HepG2 (cell line): ENCODE measurements around the gene RIMS3.

ENCODE experiments used
- CTCF ChIP-seq: sonication (generic); formaldehyde crosslinking; IDR thresholded peaks from 2 replicates; pipeline ENCODE4 v1.5.0; 2020; ENCODE audit warnings: mild to moderate bottlenecking, missing genetic modification reagents, moderate library complexity
- KDM5A ChIP-seq: fragments of 200-600 bp; sonication (generic); IDR thresholded peaks from 2 replicates; pipeline ENCODE4 v1.7.0; 2018; ENCODE audit warnings: antibody characterized with exemption, mild to moderate bottlenecking, low read length, borderline replicate concordance
- LRRFIP1 ChIP-seq: sonication (generic); formaldehyde crosslinking; conservative IDR thresholded peaks from 2 replicates; pipeline ENCODE4 v1.4.0; 2020; ENCODE audit warnings: missing genetic modification reagents
- USF2 ChIP-seq, 2 experiments: sonication (generic) in 1 of 2; formaldehyde crosslinking in 1 of 2; IDR thresholded peaks; 2 replicates each; pipeline versions ENCODE4 v1.5.1 to v1.6.1; 2011 to 2020; ENCODE audit warnings: borderline replicate concordance in 1 of 2, low read depth in 1 of 2, low read length in 1 of 2, mild to moderate bottlenecking in 1 of 2, missing genetic modification reagents in 1 of 2, moderate library complexity in 1 of 2

- no peak for TF ChIP-seq LRRFIP1 (CRISPR knock-in tag)
- no peak for TF ChIP-seq KDM5A
- no peak for TF ChIP-seq USF2 (IDR thresholded peaks at IDR 0.05; ENCODE audit: low read depth, low read length)
- TF ChIP-seq USF2 (CRISPR knock-in tag; IDR thresholded peaks at IDR 0.05; ENCODE audit: borderline replicate concordance), result no peak
- no peak for TF ChIP-seq CTCF (CRISPR knock-in tag)
These were observed 76.9 kb downstream of the RIMS3 start for GRCh38 chr1:40588586-40588985.
